Activated CD8-positive, alpha-beta T cell treated with anti-CD3 and anti-CD28 coated beads for 36 hours (primary cell): Measurements from ENCODE around the gene ATXN1. TPM values are rescaled to one million over a fixed set of nuclear protein-coding genes. Genes with fewer than 3 reads are reported as not detected.

Experiments
- ATAC-seq: fragments of 200-7000 bp; cut with Tn5 transposase; one replicate; pipeline ENCODE4 v1.10.0; 2021; ENCODE audit warnings: mild to moderate bottlenecking, moderate library complexity
- CTCF ChIA-PET: fragments of 350-600 bp; sonication (Branson Sonifier 250); formaldehyde crosslinking; loops from one replicate; lab custom pipeline; 2021; ENCODE audit warnings: antibody characterized with exemption; lab: Charles Lee
- POLR2A ChIA-PET: fragments of 350-600 bp; sonication (Branson Sonifier 250); formaldehyde crosslinking; loops from one replicate; lab custom pipeline; 2021; ENCODE audit warnings: antibody characterized with exemption; lab: Charles Lee
- DNase-seq: peaks from one replicate; pipeline ENCODE4 v3.0.0-alpha.2; 2020
- H3K27ac Mint-ChIP-seq: one replicate; pipeline ENCODE4 v1.8.0; 2021; ENCODE audit warnings: mild to moderate bottlenecking, mixed read lengths
- H3K27me3 Mint-ChIP-seq: one replicate; pipeline ENCODE4 v1.8.0; 2021; ENCODE audit warnings: mixed read lengths
- H3K36me3 Mint-ChIP-seq: one replicate; pipeline ENCODE4 v1.8.0; 2021; ENCODE audit warnings: low read depth, mixed read lengths
- H3K4me1 Mint-ChIP-seq: one replicate; pipeline ENCODE4 v1.8.0; 2021; ENCODE audit warnings: low read depth, mixed read lengths
- H3K4me3 Mint-ChIP-seq: one replicate; pipeline ENCODE4 v1.8.0; 2021; ENCODE audit warnings: mild to moderate bottlenecking, moderate library complexity, mixed read lengths
- H3K9me3 Mint-ChIP-seq: one replicate; pipeline ENCODE4 v1.8.0; 2021; ENCODE audit warnings: mixed read lengths
- intact Hi-C: fragments of 100-400 bp; cut with micrococcal nuclease; formaldehyde crosslinking; loops from one replicate; pipeline ENCODE4 v1.10.0; 2022
- total RNA-seq, 2 experiments: library from RNA; stranded (reverse); gene quantifications; one replicate each; pipeline ENCODE4 v1.2.3, GENCODE V29; 2021
- TF ChIP-seq, protein P1 (sequence below): fragments of 200-600 bp; IDR thresholded peaks from one replicate; pipeline ENCODE4 v1.8.0; 2022; ENCODE audit warnings: antibody characterized with exemption, mild to moderate bottlenecking

ATXN1 gene
- total RNA-seq, 2 experiments from 2014 or later: 35.4 to 40.8 TPM

DNA sequence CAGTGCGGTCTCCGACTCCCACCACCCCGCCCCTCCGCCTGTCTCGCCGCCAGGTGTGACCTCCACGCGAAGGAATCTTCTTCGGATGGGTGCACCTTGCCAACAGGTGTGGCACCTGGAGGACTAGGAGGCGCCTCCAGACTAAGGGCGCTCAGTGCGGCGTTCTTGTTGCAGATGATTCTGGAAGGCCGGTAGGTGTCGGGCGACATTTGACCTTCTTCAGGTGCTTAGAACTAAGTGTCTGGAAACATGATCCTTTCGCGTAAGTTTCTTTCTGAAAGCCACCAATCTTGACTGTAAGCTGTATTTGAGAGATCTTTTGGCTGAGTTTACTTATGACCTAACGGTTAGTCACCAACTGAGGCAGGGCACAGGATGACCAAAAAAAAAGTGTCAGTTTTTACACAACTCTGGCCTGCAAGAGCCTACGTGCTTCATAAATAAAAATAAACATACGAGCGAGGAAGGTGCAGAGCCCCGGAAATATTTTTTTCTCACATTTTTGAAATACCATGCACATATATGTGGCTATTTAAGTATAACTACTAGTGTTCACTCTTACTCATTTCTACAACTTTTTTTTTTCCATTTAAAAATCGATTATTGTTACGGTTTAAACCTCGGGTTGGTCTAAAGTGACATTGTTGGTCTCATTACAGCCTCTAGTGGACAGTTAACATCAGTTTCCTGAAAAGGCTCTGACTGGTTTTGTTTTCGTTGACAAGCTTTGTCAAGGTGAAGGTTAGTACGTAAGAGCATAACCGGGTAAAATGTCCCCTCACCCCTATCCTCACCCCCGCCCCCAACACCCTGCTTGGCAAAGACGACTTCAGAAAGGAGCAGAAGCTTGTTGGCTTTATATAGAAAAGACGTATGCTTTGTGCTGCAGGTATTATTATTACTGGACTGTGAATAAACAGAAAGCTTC, 1.6 kb upstream of the ATXN1 start:
- intact Hi-C loops: loop anchor here (2.0 to 5.0 kb wide), 8 partner anchors 51 to 430 kb away; no protein-coding TSS in a partner anchor
- no peaks in the 10 kb centered on the region for H3K27me3 Mint-ChIP-seq
- peaks cover 56% of the 10 kb centered on the region for H3K4me1 Mint-ChIP-seq

GRCh38 chr6:16762268-16762549, 949 bp upstream of the ATXN1 start:
- ChIA-PET POLR2A (interaction anchor here (0.7 to 4.9 kb wide), 28 partner anchors 15 to 444 kb away, joined by 3 to 43 read pairs (median 4); no protein-coding TSS in a partner anchor), CTCF (interaction anchor here (0.7 to 5.2 kb wide), 25 partner anchors 11 to 438 kb away, joined by 3 to 68 read pairs (median 8); no protein-coding TSS in a partner anchor)
- peaks cover 13% of the 10 kb centered on the region for H3K36me3 Mint-ChIP-seq
- TF ChIP-seq, protein P1, sequence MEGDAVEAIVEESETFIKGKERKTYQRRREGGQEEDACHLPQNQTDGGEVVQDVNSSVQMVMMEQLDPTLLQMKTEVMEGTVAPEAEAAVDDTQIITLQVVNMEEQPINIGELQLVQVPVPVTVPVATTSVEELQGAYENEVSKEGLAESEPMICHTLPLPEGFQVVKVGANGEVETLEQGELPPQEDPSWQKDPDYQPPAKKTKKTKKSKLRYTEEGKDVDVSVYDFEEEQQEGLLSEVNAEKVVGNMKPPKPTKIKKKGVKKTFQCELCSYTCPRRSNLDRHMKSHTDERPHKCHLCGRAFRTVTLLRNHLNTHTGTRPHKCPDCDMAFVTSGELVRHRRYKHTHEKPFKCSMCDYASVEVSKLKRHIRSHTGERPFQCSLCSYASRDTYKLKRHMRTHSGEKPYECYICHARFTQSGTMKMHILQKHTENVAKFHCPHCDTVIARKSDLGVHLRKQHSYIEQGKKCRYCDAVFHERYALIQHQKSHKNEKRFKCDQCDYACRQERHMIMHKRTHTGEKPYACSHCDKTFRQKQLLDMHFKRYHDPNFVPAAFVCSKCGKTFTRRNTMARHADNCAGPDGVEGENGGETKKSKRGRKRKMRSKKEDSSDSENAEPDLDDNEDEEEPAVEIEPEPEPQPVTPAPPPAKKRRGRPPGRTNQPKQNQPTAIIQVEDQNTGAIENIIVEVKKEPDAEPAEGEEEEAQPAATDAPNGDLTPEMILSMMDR: no peak
- ATAC-seq (peak; percentile 6), DNase-seq (no peak)
- no peaks in the 10 kb centered on the region for H3K9me3 Mint-ChIP-seq
- H3K4me1 Mint-ChIP-seq: peaks cover 57% of the 10 kb centered on the region
- H3K4me3 Mint-ChIP-seq: peak overlapping the region; percentile 98
- intact Hi-C loops: loop anchor here (2.0 to 5.0 kb wide), 8 partner anchors 50 to 429 kb away; no protein-coding TSS in a partner anchor
- no peaks in the 10 kb centered on the region for H3K27me3 Mint-ChIP-seq
- peak overlapping the region; percentile 99 for H3K27ac Mint-ChIP-seq

More for the DNA sequence above, 1.6 kb upstream of the ATXN1 start:
- Mint-ChIP-seq H3K9me3 (no peaks in the 10 kb centered on the region), H3K36me3 (peaks cover 11% of the 10 kb centered on the region), H3K4me3 (peak overlapping the region; percentile 98), H3K27ac (peak overlapping the region; percentile 99)
- ChIA-PET POLR2A (interaction anchor here (0.7 to 4.9 kb wide), 31 partner anchors 10 to 441 kb away, joined by 3 to 43 read pairs (median 4); no protein-coding TSS in a partner anchor), CTCF (interaction anchor here (0.6 to 5.2 kb wide), 67 partner anchors 9 to 477 kb away, joined by 3 to 68 read pairs (median 4); no protein-coding TSS in a partner anchor)
- peak; percentile 80 for DNase-seq
- ATAC-seq: peak; percentile 31
- TF ChIP-seq, protein P1: peak; percentile 71

DNA sequence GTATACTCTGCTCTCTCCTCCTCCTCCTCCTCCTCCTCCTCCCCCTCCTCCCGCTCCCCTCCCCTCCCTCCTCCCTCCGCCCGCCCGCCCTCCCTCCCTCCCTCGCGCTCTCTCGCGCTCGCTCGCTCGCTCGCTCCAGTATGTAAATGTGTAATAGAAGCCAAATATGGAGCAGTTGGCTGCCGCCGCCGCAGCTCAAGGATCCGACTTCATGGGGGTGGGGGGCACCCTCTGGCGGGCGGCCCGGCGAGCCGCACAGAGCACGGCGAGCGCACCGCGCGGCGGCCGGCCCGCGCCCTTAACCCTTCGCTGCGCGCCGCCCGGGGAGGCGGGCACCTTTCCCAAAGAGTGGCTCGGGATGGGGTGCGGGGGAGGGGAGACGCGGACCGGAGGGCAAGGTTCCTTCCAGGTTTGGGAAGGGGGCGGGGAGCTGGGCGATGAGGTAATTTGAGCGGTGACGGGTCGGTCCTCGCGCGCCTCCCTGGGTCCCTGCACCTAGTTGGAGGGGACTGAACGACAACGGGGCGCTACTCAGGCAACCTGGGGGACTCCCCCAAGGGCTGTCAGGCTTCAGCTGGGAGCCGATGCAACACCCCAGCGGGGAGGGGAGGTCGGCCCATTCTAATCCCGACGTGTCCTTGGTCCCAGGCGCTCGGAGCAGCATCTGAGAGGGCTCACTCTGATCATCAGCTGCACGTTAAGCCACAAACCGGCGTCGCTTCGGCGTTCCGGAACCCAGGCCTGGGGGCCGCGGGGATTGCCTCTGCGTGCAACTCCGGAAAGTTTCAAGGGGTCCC, 409 bp upstream of the ATXN1 start:
- H3K27me3 Mint-ChIP-seq: no peaks in the 10 kb centered on the region
- H3K36me3 Mint-ChIP-seq: peaks cover 13% of the 10 kb centered on the region
- intact Hi-C loops: loop anchor here (2.0 to 5.0 kb wide), 9 partner anchors 49 to 429 kb away; no protein-coding TSS in a partner anchor

More for the DNA sequence above, 409 bp upstream of the ATXN1 start:
- Mint-ChIP-seq H3K4me3 (peak overlapping the region; percentile 98), H3K9me3 (no peaks in the 10 kb centered on the region), H3K27ac (peak overlapping the region; percentile 99), H3K4me1 (peaks cover 58% of the 10 kb centered on the region)
- ChIA-PET POLR2A (interaction anchor here (0.6 to 4.9 kb wide), 34 partner anchors 12 to 443 kb away, joined by 3 to 43 read pairs (median 4); no protein-coding TSS in a partner anchor), CTCF (interaction anchor here (0.7 to 5.2 kb wide), 22 partner anchors 11 to 438 kb away, joined by 3 to 68 read pairs (median 8); no protein-coding TSS in a partner anchor)
- ATAC-seq: peak; percentile 64
- TF ChIP-seq, protein P1: no peak
- peak; percentile 91 for DNase-seq
